BLaER1 (cell line): ENCODE measurements around the gene HP.
"Not testable (repeated sequence)": the region's sequence is repeated elsewhere in the genome, so short reads cannot be mapped to it uniquely, and the experiment has no call there.

Experiments
- H3K27ac ChIP-seq: shearing (Covaris generic); formaldehyde crosslinking; 2 replicates; pipeline ENCODE4 v1.8.1; 2022
- H3K27me3 ChIP-seq: shearing (Covaris generic); formaldehyde crosslinking; 2 replicates; pipeline ENCODE4 v1.8.1; 2022
- H3K36me3 ChIP-seq: shearing (Covaris generic); formaldehyde crosslinking; 2 replicates; pipeline ENCODE4 v1.8.1; 2022
- H3K4me1 ChIP-seq: shearing (Covaris generic); formaldehyde crosslinking; 2 replicates; pipeline ENCODE4 v1.8.1; 2022
- H3K4me2 ChIP-seq: shearing (Covaris generic); formaldehyde crosslinking; 2 replicates; pipeline ENCODE4 v1.8.1; 2022
- H3K4me3 ChIP-seq: shearing (Covaris generic); formaldehyde crosslinking; 2 replicates; pipeline ENCODE4 v1.8.1; 2022
- H3K9ac ChIP-seq: shearing (Covaris generic); formaldehyde crosslinking; 2 replicates; pipeline ENCODE4 v1.8.1; 2022
- H3K9me3 ChIP-seq: shearing (Covaris generic); formaldehyde crosslinking; 2 replicates; pipeline ENCODE4 v1.8.1; 2022
- H4K20me1 ChIP-seq: shearing (Covaris generic); formaldehyde crosslinking; 2 replicates; pipeline ENCODE4 v1.8.1; 2022
- Cebpa-rat ChIP-seq: shearing (Covaris generic); IDR thresholded peaks from 2 replicates; pipeline ENCODE4 v1.8.1; 2022

HP gene, protein sequence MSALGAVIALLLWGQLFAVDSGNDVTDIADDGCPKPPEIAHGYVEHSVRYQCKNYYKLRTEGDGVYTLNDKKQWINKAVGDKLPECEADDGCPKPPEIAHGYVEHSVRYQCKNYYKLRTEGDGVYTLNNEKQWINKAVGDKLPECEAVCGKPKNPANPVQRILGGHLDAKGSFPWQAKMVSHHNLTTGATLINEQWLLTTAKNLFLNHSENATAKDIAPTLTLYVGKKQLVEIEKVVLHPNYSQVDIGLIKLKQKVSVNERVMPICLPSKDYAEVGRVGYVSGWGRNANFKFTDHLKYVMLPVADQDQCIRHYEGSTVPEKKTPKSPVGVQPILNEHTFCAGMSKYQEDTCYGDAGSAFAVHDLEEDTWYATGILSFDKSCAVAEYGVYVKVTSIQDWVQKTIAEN

DNA sequence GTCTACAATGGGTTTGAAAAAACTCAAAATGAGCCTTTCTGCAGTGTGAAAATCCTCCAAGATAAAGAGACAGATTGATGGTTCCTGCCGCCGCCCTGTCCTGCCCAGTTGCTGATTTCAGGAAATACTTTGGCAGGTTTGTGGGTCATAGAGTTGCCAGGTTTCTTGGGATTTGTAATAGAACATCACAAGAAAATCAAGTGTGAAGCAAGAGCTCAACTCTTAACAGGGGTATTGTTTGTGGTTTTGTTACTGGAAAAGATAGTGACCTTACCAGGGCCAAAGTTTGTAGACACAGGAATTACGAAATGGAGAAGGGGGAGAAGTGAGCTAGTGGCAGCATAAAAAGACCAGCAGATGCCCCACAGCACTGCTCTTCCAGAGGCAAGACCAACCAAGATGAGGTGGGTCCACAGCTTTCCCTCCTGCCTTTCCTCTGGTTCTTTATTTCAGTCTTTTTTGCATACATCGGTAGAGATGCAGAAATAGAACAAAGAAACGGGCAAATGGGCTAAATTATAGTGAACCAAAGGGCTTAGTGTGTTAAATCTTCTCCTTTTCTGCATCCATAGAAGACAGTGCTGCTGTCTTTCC, at the start of gene HP:
Gene HP, plus strand, starts transcription at position 252 of the 594 bp plus-strand sequence. Its CDS starts 148 bp downstream, at position 400.
- H3K36me3 ChIP-seq, H4K20me1 ChIP-seq, H3K27ac ChIP-seq, H3K4me1 ChIP-seq, H3K4me3 ChIP-seq, H3K27me3 ChIP-seq, H3K4me2 ChIP-seq, H3K9ac ChIP-seq: not testable (repeated sequence)
- peaks cover 16% of the 10 kb centered on the region for H3K9me3 ChIP-seq

DNA sequence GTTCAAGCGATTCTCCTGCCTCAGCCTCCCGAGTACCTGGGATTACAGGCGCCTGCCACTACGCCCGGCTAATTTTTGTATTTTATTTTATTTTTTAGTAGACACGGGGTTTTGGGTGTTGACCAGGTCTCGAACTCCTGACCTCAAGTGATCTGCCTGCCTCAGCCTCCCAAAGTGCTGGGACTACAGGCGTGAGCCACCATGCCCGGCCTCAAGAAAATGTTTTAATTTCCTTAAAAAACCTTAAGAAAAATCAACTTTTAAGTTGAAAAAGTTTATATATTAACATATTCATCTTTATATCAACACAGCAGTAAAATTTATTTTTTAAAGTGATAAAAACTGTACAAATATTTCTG, 46.3 kb upstream of the HP start:
- H3K36me3 ChIP-seq, H3K9me3 ChIP-seq, H3K27me3 ChIP-seq, H4K20me1 ChIP-seq: not testable (repeated sequence)
- H3K4me2 ChIP-seq, result peak overlapping the region; percentile 71
- H3K9ac ChIP-seq, result peak overlapping the region; percentile 53; the same call in 1 of the 2 replicates
- H3K4me3 ChIP-seq, result peak overlapping the region; percentile 89
- peak overlapping the region; percentile 79 for H3K27ac ChIP-seq
- peaks cover 48% of the 10 kb centered on the region for H3K4me1 ChIP-seq

DNA sequence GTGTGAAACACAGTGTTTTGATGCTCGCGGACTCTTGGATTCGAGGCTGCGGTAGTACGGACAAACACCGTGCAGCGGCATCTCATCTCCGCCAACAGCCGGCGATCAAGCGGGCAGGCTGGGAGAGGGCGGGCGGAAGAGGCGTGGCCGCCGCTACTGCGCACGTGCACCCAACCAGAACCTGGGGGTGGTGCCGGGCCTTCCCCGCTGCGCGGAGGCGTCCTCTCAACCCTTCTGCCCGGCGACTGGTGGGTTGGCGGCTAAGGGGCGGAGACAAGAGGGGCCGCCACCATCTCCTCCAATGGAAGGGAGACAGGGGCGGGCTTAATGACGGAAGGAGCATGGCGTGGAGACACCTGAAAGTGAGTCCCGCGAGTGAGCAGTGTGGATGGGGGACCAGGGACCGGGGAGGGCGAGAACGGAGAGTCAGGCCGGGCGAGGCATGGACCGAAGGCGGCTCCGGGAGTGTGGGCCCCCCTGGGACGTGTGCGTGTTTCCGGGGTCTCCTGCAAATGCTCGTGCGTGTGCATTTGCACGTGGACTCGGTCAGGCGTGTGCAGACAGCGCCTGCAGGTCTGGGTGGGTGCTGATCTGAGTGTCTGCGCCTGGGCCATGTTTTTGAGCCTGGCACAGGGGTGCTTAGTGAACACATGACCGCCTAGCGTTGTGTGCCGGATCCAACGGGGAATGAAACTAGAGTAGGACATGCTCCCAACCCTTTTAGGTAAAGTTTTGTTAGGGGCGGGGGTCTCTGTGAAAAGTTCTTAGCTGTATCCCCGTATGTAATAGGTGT, 45.7 kb upstream of the HP start, which contains the start of gene DHODH:
Gene DHODH, plus strand, starts transcription at position 321 of the 793 bp plus-strand sequence. Its CDS starts 21 bp downstream, at position 342.
- H4K20me1 ChIP-seq, result no peaks in the 10 kb centered on the region
- peak within 1 kb of the TSS; percentile 89 for H3K4me3 ChIP-seq
- H3K27me3 ChIP-seq, result no peaks in the 10 kb centered on the region
- peak within 1 kb of the TSS; percentile 92 for H3K9ac ChIP-seq
- H3K4me1 ChIP-seq, result peaks cover 54% of the 10 kb centered on the region
- H3K4me2 ChIP-seq, result peak within 1 kb of the TSS; percentile 97
- H3K36me3 ChIP-seq, result 0 out of 2 replicates have a peak, but pooled peaks cover 3% of the 10 kb centered on the region
- H3K9me3 ChIP-seq, result no peaks in the 10 kb centered on the region
- H3K27ac ChIP-seq, result peak within 1 kb of the TSS; percentile 94
- TF ChIP-seq Cebpa-rat, result no peak

DNA sequence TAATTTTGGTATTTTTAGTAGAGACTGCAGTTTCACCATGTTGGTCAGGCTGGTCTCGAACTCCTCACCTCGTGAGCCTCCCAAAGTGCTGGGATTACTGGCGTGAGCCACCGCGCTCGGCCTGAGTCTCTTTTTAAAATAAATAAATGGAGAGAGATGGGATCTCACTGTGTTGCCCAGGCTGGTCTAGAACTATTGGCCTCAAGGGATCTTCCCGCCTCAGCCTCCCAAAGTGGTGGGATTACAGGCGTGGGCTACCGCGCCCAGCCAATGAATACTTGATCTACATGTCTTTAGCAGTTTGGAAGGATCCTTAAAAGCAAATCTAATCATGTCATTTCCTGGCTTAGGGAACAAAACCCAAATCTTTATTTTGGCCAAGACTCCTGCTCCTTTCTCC, 44.5 kb upstream of the HP start:
- Histone ChIP-seq H3K4me2 (peak overlapping the region; percentile 97), H3K4me1 (peaks cover 62% of the 10 kb centered on the region), H3K9ac (no peak overlapping the region; the same call in 1 of the 2 replicates), H3K27ac (no peak overlapping the region), H4K20me1 (no peaks in the 10 kb centered on the region; the same call in 1 of the 2 replicates), H3K4me3 (peak overlapping the region; percentile 89), H3K36me3 (0 out of 2 replicates have a peak, but pooled peaks cover 3% of the 10 kb centered on the region), H3K9me3 (no peaks in the 10 kb centered on the region), H3K27me3 (no peaks in the 10 kb centered on the region)
- TF ChIP-seq Cebpa-rat, result no peak

DNA sequence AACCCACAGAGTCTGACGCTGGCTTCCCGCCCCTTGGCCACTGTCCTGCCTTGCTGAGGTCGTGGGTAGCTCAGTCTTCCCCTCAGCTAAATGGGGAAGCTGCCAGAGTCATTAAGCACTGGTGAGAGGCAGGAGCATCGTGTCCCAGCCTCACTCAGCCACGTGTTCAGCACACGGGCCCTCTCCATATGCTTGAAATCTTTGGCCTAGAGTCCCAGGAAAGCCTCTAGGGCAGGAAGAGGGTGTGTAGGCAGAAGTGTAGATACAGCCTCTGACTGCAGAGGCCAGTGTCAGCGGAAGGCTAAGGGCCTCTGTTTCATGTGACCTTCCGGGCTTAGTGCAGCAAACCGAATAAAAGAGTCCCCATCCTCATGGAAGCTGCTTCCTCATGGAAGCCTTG, 41.7 kb upstream of the HP start:
- Histone ChIP-seq H3K36me3 (peaks cover 10% of the 10 kb centered on the region; the same call in 1 of the 2 replicates), H3K27ac (peak overlapping the region; percentile 92), H3K27me3 (no peaks in the 10 kb centered on the region), H4K20me1 (no peaks in the 10 kb centered on the region; the same call in 1 of the 2 replicates), H3K4me1 (peaks cover 87% of the 10 kb centered on the region), H3K4me3 (peak overlapping the region; percentile 61; the same call in 1 of the 2 replicates), H3K9ac (peak overlapping the region; percentile 76), H3K4me2 (peak overlapping the region; percentile 97), H3K9me3 (no peaks in the 10 kb centered on the region)
- no peak for TF ChIP-seq Cebpa-rat

DNA sequence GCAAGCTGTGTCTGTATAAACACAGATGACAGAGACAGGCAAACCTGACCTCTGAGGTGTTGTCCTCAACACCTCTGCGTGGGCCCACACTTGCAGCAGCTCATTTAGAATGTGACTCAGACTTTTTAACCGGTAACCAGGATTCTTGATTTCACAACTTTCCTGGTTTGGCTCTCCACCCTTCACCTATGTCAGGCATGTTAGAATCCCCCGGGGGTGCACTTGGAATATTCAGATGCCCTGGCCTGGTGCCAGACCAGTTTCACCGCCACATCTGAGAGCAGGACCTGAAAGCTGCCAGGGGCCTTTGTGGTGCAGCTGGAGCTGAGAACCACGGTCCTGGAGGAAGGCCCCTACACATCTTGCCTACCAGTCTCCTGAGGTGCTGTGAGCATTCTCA, 40.9 kb upstream of the HP start:
- peak overlapping the region; percentile 97 for H3K4me2 ChIP-seq
- H3K9ac ChIP-seq, result peak overlapping the region; percentile 76
- H3K4me3 ChIP-seq, result peak overlapping the region; percentile 61
- H3K27me3 ChIP-seq, result no peaks in the 10 kb centered on the region
- no peaks in the 10 kb centered on the region; the same call in 1 of the 2 replicates for H4K20me1 ChIP-seq
- peak overlapping the region; percentile 92 for H3K27ac ChIP-seq
- H3K9me3 ChIP-seq, result no peaks in the 10 kb centered on the region
- H3K36me3 ChIP-seq, result peaks cover 17% of the 10 kb centered on the region
- H3K4me1 ChIP-seq, result peaks cover 89% of the 10 kb centered on the region
- TF ChIP-seq Cebpa-rat, result peak; percentile 80; the same call in 1 of the 2 replicates

DNA sequence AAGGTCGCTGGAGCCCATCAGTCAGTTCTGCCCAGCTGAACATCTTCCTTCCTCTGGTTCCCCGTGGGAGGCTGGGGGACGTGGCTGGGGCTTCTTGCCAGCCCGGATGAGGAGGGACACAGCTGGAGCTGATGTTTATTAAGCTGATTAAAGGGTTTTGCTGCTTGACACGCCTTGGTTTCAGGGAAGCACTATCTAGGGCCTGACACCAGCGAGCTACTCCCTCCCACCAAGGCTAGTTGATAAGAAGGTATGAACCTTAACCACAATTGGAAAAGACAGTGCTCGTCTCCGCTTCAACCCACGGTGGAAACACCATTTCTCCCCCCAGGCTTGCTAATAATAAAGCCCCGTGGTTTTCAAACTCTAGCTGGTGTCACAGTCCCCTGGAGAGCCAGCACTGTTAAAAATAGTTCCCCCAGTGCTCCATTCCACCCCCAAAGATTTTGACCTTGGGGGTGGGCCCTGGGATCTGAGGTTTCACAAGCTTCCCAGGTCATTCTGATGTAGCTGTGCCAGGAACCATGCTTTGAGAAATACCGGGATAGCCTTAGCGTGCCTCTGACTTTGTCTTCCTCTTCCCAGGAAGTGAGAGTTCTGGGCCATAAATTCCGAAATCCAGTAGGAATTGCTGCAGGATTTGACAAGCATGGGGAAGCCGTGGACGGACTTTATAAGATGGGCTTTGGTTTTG, 40.3 kb upstream of the HP start:
- H3K4me3 ChIP-seq, result peak overlapping the region; percentile 61
- H3K4me2 ChIP-seq, result peak overlapping the region; percentile 97
- peak overlapping the region; percentile 92 for H3K27ac ChIP-seq
- H3K4me1 ChIP-seq, result peaks cover 93% of the 10 kb centered on the region
- H3K27me3 ChIP-seq, result no peaks in the 10 kb centered on the region
- H3K9ac ChIP-seq, result peak overlapping the region; percentile 76
- peaks cover 23% of the 10 kb centered on the region for H3K36me3 ChIP-seq
- no peaks in the 10 kb centered on the region for H3K9me3 ChIP-seq
- H4K20me1 ChIP-seq, result no peaks in the 10 kb centered on the region; the same call in 1 of the 2 replicates
- TF ChIP-seq Cebpa-rat, result no peak

DNA sequence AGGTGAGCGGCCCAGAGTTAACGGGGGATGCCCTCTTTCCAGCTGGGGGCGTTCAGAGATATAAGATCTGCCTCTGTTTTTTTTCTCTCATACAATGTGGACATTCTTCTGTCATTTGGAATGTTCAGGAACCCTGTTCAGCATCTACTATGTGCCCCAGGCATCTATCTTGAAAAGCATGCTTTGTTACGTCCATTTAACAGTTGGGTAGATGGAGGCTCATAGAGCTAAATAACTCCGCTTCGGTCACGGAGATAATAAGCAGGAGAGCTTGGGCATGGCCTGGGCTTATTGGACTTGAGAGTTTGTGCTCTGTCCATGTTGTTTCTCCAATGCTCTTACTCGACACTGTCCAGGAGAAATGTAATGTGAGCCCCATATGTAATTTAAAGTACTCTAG, 39.6 kb upstream of the HP start:
- H3K9ac ChIP-seq, result peak overlapping the region; percentile 76
- TF ChIP-seq Cebpa-rat, result no peak
- peak overlapping the region; percentile 92 for H3K27ac ChIP-seq
- H3K27me3 ChIP-seq, result no peaks in the 10 kb centered on the region
- peak overlapping the region; percentile 61 for H3K4me3 ChIP-seq
- H3K36me3 ChIP-seq, result peaks cover 30% of the 10 kb centered on the region
- no peaks in the 10 kb centered on the region for H3K9me3 ChIP-seq
- peaks cover 88% of the 10 kb centered on the region for H3K4me1 ChIP-seq
- H3K4me2 ChIP-seq, result peak overlapping the region; percentile 97
- H4K20me1 ChIP-seq, result no peaks in the 10 kb centered on the region; the same call in 1 of the 2 replicates

DNA sequence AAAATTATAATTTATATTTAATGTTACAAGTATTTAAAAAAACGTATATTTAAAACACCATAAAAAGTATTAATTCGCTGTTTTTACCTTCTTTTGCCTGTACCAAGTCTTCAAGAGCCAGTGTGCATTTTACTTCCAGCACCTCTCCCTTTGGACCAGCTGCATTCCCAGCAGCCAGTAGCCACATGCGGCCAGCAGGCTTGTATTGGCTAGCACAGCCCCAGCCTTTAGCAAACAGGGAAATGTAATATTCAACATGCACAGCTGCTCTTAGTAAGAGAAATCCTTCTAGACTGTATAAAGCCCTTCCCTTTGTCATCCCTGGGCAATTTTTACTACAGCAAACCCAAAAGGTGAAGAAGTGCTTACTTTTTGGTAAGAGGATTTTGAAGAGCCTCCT, 39.2 kb upstream of the HP start:
- no peak for TF ChIP-seq Cebpa-rat
- H3K27ac ChIP-seq, result peak overlapping the region; percentile 92
- H3K36me3 ChIP-seq, result peaks cover 33% of the 10 kb centered on the region
- H3K4me1 ChIP-seq, result peaks cover 83% of the 10 kb centered on the region
- H3K9me3 ChIP-seq, result no peaks in the 10 kb centered on the region
- peak overlapping the region; percentile 61 for H3K4me3 ChIP-seq
- H3K9ac ChIP-seq, result peak overlapping the region; percentile 76
- H3K4me2 ChIP-seq, result peak overlapping the region; percentile 97
- no peaks in the 10 kb centered on the region for H3K27me3 ChIP-seq
- no peaks in the 10 kb centered on the region; the same call in 1 of the 2 replicates for H4K20me1 ChIP-seq
